D721Med (cell line): ENCODE results near the gene ARAP2.

ENCODE experiments used
- DNase-seq: peaks from one replicate; pipeline ENCODE4 v3.0.0; 2011; ENCODE audit warnings: low spot score; ENCODE audit not compliant: insufficient read length
- FAIRE-seq: peaks from 2 replicates; lab custom pipeline; 2011; peaks lifted over from hg19 to GRCh38; lab: Jason Lieb, UNC
- TF ChIP-seq, protein P1 (sequence below): IDR thresholded peaks from 2 replicates; pipeline ENCODE4 v1.5.1; 2012; ENCODE audit warnings: mild to moderate bottlenecking, control low read depth; ENCODE audit not compliant: insufficient read depth; ENCODE audit errors: missing control alignments

Gene ARAP2

DNA sequence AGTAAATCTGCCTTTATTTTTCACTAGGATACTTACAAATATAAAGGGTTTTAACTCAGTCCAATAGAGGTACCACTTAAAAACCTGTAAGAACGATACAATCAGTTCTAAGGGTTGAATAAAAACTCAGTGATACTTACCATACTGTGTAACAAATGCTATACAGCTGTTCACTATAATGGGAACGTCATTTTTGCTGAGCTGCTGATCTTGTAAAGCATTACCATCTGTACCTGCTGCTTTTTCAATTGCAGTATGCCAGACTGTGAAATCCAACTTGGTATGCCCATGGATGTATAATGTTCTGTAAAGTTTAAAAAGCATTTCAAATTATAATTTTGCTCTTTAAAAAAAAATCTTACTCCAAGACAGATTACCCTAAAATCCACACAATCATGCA, 111.2 kb downstream of the ARAP2 start:
- FAIRE-seq (no peak), DNase-seq (no peak)
- TF ChIP-seq, protein P1, sequence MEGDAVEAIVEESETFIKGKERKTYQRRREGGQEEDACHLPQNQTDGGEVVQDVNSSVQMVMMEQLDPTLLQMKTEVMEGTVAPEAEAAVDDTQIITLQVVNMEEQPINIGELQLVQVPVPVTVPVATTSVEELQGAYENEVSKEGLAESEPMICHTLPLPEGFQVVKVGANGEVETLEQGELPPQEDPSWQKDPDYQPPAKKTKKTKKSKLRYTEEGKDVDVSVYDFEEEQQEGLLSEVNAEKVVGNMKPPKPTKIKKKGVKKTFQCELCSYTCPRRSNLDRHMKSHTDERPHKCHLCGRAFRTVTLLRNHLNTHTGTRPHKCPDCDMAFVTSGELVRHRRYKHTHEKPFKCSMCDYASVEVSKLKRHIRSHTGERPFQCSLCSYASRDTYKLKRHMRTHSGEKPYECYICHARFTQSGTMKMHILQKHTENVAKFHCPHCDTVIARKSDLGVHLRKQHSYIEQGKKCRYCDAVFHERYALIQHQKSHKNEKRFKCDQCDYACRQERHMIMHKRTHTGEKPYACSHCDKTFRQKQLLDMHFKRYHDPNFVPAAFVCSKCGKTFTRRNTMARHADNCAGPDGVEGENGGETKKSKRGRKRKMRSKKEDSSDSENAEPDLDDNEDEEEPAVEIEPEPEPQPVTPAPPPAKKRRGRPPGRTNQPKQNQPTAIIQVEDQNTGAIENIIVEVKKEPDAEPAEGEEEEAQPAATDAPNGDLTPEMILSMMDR, result no peak

DNA sequence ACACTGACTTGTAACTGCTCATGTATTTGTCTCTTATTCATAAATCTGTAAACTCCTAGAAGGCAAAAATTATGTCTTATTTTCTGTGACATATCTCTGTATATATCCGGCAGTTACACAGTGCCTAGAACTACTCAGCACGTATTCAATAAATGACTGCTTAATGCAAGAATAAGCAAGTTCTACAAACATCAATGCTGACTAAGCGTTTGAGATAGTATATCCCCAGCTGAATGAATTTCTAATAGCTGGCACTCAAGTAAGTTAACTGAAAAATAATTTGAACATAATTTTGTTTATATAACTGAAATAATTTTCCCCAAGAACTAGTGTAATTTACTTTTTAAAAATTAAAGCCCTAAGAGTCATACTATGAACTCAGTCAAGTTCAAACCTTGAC, 113.7 kb downstream of the ARAP2 start:
- FAIRE-seq (no peak), DNase-seq (no peak)
- TF ChIP-seq, protein P1, result no peak

DNA sequence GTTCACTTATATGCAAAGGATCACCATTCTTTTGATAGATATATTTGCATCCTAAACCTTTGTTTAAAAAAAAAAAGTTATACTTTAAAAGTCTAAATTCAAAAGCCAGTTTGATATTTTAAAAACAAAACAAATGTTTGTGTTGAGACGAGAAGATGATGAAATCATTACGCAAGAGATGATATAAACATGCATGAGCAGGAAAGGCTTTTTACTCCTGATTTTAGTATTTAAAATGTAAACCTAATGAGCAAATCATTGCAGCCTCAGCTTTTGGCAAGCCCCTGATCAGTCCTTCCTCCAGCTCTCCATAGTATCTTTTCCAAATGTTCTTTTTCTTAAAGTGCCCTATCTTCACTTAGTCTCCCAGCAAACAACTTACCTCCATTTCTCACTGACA, 115.6 kb downstream of the ARAP2 start:
- TF ChIP-seq, protein P1, result no peak
- DNase-seq (no peak), FAIRE-seq (no peak)

DNA sequence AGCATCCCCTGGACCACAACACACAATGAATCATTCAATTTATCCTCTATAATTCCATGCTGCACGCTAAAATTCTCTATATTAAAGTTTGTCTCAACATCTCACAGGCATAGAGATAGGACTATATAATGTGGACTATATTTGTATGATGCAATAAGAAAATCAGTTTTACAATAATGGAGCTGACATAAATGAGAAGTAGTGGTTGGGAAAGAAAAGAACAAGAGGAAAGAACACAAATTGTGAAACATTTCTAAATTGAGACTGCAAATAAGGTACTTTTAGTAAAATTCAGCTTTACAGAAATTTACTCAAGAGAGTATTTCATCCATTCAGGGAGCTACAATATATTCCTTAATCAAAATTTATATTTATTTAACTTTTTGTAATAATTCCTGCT, 120.4 kb downstream of the ARAP2 start:
- TF ChIP-seq, protein P1, result no peak
- no peak for FAIRE-seq
- DNase-seq, result no peak

DNA sequence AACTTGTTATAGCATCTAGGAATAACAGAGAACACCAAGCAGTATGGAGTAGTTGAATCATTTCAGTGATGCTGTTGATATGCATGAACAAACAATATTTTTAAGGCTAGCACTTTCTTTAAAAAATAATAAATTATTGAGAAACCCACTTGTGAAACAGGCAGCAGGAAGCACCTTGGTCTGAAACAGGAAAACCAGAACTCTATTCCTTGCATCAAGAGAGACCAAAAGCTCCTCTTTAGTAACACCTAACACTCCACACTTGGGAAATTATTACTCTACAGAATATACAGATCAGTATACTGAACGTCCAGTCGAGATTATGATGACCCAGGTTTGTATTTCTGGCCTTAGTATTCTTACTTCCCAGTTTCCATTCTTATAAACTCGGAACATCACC, 129.0 kb downstream of the ARAP2 start:
- TF ChIP-seq, protein P1, result no peak
- DNase-seq (no peak), FAIRE-seq (no peak)

DNA sequence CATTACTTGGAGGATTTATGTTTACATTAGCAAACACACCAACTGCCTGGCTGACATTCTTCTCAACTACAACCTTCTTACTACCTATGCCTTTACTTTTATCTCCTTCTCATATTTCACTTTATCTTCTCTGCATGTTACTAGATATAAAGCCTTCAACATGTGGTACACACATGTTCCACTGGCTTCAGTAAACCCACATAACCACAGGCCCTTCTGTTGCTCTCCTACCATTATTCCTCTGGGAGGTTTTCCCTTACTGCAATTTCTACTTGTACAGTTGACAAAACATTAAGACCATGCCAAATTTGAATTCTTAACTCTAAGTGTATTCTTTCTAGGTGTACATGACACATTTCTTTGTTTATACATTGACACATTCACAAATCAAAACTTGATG, 133.1 kb downstream of the ARAP2 start:
- DNase-seq (no peak), FAIRE-seq (no peak)

DNA sequence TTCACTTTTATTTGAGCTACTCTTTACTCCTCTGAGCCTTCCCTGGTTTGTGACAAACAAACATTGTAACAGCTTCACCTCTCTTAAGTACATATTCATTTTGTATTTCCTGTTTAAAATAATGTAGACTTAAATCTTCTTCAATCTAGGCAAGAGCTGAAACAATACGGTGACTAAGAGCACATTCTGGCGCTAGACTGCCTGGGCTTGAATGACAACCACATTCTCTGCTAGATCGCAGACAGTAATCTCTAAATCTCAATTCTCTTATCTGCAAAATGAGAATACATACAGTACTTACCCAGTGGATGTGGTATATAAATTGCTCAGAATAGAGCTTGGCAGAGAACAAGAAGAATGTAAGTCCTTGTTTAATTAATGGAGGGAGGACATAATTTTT, 144.8 kb downstream of the ARAP2 start:
- FAIRE-seq, result no peak
- TF ChIP-seq, protein P1, result no peak
- DNase-seq, result no peak

More for the DNA sequence above, 133.1 kb downstream of the ARAP2 start:
- TF ChIP-seq, protein P1, result no peak
